Activated T-helper 1 cell treated with anti-CD3 and anti-CD28 coated beads, Interleukin-2, amount 50 U/mL, for 16 hours (primary cell): ENCODE data around the gene CTAGE15.
"Not testable (repeated sequence)": the region's sequence is repeated elsewhere in the genome, so short reads cannot be mapped to it uniquely, and the experiment has no call there.

Experiments used
- DNase-seq, 2 donors: peaks; one replicate each; pipeline ENCODE4 v3.0.0-alpha.2; 2020; ENCODE audit warnings: low read depth in 1 of 2, low spot score in 1 of 2

CTAGE15 gene, protein sequence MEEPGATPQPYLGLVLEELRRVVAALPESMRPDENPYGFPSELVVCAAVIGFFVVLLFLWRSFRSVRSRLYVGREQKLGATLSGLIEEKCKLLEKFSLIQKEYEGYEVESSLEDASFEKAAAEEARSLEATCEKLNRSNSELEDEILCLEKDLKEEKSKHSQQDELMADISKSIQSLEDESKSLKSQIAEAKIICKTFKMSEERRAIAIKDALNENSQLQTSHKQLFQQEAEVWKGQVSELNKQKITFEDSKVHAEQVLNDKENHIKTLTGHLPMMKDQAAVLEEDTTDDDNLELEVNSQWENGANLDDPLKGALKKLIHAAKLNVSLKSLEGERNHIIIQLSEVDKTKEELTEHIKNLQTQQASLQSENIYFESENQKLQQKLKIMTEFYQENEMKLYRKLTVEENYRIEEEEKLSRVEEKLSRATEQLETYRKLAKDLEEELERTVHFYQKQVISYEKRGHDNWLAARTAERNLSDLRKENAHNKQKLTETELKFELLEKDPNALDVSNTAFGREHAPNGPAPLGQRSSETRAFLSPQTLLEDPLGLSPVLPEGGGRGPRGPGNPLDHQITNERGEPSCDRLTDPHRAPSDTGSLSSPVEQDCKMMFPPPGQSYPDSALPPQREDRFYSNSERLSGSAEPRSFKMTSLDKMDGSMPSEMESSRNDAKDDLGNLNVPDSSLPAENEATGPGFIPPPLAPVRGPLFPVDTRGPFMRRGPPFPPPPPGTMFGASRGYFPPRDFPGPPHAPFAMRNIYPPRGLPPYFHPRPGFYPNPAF

DNA sequence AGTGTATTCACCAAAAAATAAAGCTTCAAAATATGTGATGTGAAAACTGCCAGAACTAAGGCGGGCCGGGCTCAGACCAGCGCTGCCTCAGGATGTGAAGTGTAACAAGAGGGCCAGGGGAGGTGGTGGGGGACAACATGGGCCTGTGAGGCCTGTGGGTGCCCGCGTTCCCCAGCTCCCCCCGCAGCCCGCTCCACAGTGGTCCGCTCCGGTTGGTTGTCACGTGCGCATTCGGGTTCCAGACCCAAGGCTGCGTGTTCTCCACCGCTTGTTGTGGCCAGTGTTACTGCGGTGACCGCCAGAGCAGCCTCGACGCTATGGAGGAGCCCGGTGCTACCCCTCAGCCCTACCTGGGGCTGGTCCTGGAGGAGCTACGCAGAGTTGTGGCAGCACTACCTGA lies at the start of gene CTAGE15:
CTAGE15 (plus strand) TSS at position 301 of the 400 bp plus-strand sequence; CDS start at position 318, 17 bp downstream.
- not testable (repeated sequence) for DNase-seq

DNA sequence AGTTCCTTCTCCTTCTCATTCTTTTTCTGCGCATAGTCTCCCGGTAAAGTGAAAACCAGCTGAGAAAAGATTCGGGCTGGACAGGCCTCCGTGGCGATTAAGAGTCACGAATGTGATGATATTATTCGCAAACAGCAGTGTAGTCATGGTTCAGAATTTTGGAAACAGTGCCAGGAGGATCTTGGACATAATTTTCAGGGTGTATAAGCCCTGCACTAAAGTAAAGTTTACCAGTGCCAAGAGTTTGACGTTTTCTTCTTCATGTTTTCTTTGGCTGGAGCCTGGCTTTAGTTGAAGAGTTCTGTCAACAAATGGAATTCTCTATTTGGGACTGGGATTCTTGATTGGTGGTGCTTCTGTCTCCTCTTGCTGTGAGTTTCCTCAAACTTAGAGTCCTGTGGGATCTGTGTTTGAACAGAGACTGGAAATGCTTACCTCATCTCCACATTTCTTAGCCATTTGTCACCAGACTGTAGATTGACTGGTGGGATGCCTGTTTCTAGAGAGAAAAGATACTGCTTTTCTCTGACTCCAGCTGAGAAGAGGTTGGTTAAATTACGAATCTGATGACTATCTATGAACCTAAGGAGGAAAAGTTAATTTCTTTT lies 49.2 kb upstream of the CTAGE15 start:
- DNase-seq, result not testable (repeated sequence)

DNA sequence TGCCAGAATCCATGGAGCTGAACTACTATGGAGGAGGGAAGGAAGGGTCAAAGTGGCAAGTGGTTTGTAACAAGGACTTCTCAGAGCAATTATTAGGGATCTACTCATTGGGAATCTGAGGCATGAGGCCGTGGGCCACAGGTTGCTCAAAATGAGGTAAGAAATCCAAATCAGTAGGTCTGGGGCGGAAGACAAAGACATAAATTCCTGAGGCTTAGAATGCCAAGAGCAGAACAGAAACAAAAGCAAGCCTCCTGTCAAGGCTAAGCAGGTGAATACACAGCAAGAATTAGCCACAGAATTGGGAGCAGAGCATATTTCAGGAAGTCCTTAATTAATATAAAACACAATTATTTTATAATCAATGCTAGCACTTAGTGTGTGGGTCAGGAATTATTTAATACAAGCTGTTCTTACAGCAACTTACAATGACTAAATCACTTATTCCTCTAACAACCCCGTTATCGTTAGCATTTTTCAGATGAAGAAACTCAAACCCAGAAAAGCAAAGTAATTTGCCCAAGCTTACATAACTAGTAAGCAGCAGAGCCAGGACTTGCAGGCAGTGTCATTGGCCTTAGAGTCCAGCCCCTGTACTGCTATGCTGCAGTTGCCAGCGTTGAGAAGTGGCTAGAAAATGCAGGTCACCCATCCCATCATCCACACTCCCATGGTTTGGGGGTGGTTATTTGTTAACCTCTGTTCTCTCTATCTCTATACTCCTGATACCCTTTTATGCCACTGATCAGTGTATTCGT lies 40.3 kb upstream of the CTAGE15 start:
- DNase-seq, result not testable (repeated sequence)

DNA sequence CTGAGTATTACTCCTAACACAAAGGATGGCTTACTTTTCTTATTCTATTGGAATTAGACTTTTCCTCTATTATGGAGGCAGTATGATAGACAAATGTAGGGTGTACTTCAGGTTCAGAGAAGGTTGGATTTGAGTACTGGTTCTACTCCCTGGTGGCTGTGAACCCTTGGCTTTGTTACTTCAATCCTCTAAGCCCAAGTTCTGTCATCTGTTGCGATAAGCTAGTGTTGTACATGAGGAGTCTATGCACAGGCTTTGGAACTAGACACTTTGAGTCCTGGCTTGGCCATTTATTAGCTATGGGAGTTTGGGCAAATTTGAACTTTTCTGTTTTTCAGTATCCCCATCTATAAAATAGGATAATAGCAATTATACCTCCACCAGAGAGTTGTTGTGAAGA lies 39.7 kb upstream of the CTAGE15 start:
- DNase-seq, result not testable (repeated sequence)

DNA sequence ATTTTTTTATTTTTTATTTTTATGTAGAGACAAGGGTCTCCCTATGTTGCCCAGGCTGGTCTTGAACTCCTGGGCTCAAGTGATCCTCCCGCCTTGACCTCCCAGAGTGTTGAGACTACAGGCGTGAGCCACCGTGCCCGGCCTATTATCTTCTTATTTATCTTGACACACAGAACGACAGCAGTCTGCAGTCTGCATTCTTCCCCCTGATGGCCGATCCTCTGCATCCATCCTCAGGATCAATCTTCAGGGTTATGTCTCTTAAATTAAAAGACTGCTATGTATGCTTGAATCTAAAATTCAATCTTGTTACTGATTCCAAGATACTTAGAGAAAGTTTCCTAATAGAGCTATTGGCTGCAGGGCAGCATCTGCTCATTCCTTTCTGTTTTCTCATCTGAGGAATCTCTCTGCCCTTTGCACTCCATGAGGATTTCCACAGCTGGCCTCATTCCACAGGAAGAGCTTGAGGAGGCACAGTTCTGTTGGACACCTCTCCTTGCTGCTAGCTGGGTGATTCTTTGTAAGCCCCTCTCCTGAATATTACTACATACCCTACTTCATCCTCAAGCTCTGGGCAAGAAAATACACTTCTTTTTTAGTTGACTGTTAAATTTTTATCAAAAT lies 38.3 kb upstream of the CTAGE15 start:
- not testable (repeated sequence) for DNase-seq

DNA sequence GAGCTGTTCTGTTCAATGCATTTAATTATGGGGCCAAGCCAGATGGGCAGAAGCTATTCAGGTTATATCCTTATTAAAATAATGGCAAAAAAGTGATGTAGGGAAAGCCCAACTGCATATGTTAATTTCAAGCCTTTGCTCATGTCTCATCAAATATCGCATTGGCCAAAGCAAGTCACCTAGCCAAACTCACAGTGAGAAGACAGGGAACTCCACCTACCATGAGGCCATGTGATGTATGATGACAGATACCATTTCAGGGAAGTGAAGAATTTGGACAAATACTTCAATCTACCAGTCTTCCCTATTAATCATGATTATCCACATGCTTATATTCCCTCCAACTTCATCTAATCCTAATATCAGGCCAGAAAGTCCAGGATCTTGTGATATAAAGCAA lies 35.2 kb upstream of the CTAGE15 start:
- DNase-seq, result not testable (repeated sequence)

DNA sequence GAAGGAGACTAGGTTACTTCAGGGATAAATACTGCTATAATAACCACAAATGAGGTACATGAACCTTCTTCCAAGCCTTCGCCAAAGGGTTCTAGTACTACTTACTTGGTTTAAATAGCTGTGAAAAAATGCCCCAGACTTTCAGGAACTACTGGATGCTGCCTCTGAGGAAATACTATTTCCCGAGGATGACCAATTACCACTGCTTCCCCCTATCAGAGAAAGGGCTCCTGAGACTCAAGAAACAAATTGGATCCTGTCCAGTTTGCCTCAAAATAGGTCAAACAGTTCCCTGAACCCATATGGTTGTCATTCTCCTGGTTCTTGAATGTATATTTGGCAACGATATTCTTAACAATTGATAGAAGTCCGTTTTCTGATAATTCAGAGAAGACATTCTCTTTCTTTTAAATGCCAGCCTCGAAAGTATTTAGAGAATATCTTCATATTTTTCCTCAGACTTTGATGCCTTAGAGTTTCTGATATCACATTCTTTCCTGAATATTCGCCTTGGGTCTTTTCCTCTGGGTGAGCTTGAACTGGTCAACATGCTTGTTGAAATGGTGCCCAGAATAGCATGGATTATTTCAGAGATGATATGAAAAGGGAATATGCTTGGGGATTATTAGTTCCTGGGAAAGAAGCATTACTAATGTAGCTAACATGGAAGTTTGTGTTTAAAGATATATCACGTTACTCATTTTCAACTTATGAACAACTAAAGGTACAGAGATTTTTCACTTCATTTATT lies 28.1 kb upstream of the CTAGE15 start:
- not testable (repeated sequence) for DNase-seq

DNA sequence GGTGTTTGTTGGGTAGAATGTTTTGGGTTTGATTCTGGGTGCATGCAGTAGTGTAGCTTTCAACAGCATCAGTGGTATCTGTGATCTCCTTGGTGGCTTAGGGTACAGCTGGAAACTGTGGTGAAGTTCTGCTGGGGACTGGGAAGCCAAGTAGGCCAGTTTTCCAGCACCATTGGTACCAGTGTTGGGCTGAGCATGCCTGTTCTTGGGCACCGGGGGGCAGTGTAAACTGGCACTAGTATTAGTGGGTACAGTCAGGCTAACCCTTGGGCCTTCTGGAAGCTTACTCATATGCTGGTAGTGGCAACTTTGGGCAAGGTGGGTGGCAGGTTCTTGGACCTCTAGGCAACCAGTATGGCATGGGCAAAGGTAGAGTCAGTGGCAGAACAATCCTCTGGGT lies 15.6 kb upstream of the CTAGE15 start:
- DNase-seq, result not testable (repeated sequence)

DNA sequence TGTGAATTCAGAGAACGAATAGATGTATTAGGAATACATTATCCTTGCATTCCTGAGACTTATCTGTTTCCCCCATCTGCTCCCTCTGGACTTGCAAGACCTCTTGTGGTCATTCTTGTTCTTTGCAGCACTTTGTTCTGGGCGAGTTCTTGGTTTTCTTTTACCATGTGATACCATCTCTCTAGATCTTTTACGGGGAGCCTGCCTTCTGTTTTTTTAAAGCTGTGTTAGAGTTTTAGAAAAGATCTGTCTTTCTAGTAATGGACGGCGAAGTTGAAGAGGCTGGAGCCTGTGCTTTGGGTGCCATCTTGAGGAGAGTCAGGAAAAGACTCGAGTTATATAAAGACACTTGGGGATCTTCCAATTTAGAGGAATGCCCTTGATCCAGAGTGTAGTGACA lies 8.3 kb upstream of the CTAGE15 start:
- not testable (repeated sequence) for DNase-seq

DNA sequence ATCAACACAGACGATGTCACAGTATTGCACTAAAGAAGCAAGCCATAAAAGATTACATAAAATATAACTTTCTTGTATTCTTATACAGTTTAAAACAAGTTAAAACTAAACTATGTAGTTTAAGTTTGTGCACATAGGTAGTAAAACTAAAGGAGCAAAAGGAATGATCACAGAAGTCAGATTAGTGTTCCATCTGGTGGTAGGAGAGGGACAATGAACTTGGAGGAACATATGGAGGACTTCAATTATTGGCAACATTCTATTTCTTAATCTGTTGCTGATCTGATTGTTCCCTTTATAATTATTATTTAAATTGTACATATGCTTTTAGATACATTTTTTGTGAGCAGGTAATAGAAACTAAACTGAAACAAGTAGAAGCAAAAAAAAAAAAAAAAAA lies 5.6 kb upstream of the CTAGE15 start:
- DNase-seq, result not testable (repeated sequence)

DNA sequence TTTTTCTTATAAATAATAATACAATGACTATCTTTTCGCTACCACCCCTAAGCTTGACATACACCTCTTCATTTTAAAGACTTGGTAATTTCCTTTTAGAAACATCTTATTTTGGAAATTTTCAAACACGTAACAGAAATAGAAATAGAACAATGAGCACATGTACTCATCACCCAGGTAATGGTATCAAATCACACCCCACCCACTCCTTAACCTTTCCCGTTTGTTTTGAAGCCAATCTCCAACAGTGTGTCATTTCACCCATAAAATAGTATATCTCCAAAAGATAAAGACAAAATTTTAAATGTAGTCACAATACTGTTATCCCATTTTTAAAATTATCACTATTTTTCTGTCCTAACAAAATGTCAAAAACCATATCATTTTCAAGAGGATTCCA lies 16.6 kb downstream of the CTAGE15 start:
- not testable (repeated sequence) for DNase-seq

DNA sequence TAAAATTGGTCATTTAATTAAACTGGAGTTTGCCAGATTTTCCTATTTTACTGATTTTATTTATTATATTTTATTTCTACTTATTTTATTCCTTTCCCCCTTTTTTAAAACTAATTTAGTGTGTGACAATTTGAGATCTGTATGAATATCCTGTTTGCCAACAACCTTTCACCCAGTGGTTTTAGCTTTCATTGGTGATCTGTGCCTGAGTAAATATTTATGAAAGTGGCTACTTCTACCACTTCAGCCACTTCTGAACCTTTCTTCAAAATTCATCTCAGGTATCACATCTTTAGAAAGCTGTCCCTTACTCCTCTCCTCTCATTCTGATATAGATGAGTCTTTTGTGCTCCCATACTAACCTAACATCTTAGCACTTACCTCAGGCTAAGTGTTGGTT lies 18.3 kb downstream of the CTAGE15 start:
- not testable (repeated sequence) for DNase-seq

DNA sequence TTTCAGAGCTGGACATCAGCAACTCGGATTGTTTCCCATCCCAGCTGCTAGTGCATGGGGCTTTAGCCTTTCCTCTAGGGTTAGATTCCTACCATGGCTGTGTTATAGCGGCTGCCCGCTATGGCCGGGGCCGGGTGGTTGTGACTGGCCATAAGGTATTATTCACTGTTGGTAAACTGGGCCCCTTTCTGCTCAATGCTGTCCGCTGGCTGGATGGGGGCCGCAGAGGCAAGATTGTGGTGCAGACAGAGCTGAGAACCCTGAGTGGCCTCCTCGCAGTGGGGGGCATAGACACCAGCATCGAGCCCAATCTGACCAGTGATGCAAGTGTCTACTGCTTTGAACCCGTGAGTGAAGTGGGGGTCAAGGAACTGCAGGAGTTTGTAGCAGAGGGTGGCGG lies 26.5 kb downstream of the CTAGE15 start:
- not testable (repeated sequence) for DNase-seq

DNA sequence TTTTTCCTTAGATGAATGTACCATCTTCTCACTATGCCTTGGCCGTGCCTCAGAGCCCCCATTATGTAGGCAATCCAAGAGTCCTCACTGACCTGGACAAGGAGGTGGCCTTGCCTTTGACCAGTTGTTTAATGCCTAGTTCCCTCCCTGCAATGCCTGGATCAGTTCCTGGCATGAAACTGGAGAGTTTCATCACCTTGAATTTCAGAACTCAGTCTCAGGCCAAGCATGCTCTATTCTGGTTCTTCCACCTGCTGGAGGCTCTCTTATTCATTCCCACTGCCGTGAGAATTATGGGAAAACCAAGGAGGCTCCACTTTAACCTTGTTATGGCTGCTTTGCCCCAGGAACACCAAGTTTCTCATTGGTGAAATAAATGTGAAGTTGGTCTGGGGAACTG lies 31.9 kb downstream of the CTAGE15 start:
- DNase-seq, result not testable (repeated sequence)

DNA sequence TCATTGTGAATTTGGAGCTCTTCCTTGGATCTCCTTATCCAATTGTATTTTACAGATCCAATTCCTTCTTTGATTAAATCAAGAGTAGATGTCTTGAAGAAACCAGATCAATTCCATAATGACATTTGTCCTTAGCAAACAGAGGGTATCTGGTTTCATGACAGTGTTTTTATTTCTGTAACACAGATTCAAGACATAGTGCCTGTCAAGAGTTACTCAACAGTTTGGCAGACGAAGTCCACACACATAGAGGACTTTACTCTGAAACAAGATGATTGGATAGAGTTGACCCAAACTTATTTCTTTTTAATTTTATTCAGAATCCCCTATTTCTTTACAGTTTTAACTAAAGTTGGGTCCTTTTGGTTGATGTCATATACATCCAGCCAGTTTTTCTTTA lies 34.5 kb downstream of the CTAGE15 start:
- DNase-seq, result not testable (repeated sequence)

DNA sequence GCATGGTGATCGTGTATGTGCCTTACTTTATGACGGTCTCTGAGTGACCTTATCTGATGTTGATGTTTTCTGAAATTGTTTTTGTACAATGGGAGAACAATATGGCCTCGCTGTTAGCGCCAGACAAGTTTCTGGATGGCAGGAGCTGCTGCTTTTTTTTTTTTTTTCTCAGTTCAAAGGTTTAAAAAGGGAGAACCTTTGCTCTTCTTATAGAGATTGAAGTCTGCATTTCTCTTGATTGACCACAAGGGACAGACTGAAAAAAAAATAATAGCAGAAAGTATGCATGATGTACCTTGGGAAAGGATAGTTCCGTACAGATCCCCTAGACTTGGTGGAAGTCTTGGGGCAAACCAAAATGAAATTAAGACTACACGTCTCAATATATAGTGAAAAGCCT lies 43.9 kb downstream of the CTAGE15 start:
- DNase-seq, result not testable (repeated sequence)

DNA sequence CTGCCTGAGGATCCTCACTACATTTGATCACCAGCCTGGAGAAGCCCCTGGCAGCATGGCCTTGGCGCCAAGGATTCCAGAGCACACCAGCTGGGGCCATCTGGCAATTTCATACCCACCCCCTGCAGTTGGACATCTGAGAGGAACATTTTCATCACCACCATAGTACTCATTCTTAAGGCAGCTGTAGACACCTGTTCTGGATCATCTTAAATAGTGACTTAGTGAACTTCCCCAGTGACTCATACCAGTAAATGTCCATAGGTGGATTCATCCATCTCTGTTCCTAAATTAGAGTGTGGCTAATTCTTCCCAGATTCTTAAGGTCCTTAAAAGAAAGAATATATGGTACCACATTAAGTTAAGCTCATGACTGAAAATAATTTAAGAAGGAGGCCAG lies 45.6 kb downstream of the CTAGE15 start:
- not testable (repeated sequence) for DNase-seq

DNA sequence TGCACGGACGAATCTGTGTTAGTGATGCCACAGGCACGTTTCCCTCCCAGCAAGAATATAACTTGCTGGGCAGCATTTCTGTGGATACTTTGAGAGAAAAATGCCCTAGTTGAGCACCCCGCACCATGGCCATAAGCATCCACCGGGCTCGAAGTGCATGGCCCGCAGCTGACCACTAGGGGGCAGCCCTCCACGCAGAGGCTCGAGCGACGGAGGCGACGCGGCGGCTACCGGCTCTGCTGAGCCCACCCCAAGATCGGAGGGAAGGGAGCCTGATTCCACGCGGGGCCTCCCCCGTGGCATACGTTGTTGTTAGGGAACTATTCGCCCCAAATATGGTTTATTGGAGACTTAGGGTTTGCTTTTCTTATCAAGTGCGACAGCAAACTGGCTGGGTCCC lies 48.5 kb downstream of the CTAGE15 start:
- peak in 1 of 2 donors; percentile 51 for DNase-seq

DNA sequence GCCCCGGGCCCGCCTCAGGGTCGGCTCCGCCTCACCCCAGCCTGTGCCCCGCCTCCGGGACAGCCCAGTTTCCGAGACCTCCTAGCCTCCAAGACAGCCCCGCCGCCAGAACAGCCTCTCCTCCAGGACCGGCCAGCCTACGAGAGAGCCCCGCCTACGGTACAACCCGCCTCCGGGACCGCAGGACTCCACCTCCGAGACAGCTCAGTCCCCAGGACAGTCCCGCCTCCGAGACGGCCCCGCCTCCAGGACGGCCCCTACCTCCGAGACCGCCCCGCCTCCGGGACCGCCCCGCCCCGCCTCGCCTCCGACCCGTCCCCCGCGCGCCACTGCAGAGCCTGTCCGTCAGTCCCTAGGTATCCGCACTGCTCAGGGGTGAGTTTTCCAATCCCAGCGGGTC lies 49.0 kb downstream of the CTAGE15 start, which contains the start of gene TCAF2:
TCAF2 (plus strand) TSS at position 329 of the 400 bp plus-strand sequence.
- peak; percentile 62 to 73 for DNase-seq

DNA sequence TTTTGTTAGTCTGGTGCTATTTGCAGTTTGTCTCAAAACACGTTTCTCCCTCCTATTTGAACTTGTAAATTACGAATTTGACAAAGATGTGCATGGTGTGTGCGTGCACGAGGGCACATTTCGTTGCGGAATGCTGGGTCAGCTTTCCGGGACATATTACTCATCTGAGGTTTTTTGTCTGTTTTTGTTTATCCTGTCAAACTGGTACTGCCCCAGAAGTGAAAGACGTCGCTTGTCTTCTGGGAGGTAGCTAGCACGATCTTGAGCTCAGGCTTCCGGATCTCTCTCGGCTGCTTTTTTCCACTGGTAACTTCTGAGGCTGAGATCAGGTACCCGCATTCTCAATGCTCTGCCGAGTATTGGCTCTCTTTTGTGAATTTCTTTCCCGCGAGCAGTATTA lies 49.6 kb downstream of the CTAGE15 start:
- not testable (repeated sequence) for DNase-seq
